H1 (cell line): Measurements from ENCODE around the gene SLITRK3. TPM values are rescaled to one million over a fixed set of nuclear protein-coding genes. Genes with fewer than 3 reads are reported as not detected.

Source experiments
- NANOG ChIP-seq: IDR thresholded peaks from 2 replicates; pipeline ENCODE4 v1.6.1; 2011; ENCODE audit warnings: low read length, low read depth, mild to moderate bottlenecking, inconsistent platforms; ENCODE audit not compliant: insufficient read depth, poor library complexity, severe bottlenecking
- SIRT6 ChIP-seq: IDR thresholded peaks from one replicate; pipeline ENCODE4 v1.7.1; 2012; ENCODE audit warnings: low read length, inconsistent platforms
- SUZ12 ChIP-seq: fragments of 200-600 bp; sonication (generic); IDR thresholded peaks from 2 replicates; pipeline ENCODE4 v1.6.1; 2012; ENCODE audit warnings: mild to moderate bottlenecking, inconsistent platforms, low read length, moderate library complexity, mixed read lengths
- TBP ChIP-seq: IDR thresholded peaks from 2 replicates; pipeline ENCODE4 v1.6.1; 2011; ENCODE audit warnings: low read depth, low read length, improper control_type of control experiment
- polyA plus RNA-seq, 7 experiments: library from polyadenylated mRNA; depleted of rRNA in 3 of 7; stranded (reverse) in 5 of 7; unstranded in 2 of 7; fragments of >200 nt in 5 of 7; fragments of 200-250 nt in 2 of 7; gene quantifications; 1 replicate in 5 of 7; 2 replicates in 1 of 7; 4 replicates in 1 of 7; pipeline versions ENCODE4 v1.2.1 to v1.2.3, GENCODE V29; 2011 to 2013; ENCODE audit warnings: missing spikeins in 2 of 7, mixed read lengths in 2 of 7
- total RNA-seq: library from RNA; stranded (reverse); fragmentation: NEBNext Ultra II Directional; extraction: Animal tissue kit (Norgen Biotek cat#: 25700); gene quantifications from 2 replicates; pipeline ENCODE4 v1.2.1, GENCODE V29; 2021
- TF ChIP-seq, protein P1 (sequence below): fragments of 300-600 bp; sonication (generic); IDR thresholded peaks from 2 replicates; pipeline ENCODE4 v1.7.1; 2012; ENCODE audit warnings: low read length, moderate library complexity, mild to moderate bottlenecking, inconsistent platforms; ENCODE audit not compliant: insufficient replicate concordance
- TF ChIP-seq, protein P2 (sequence below), 3 experiments: IDR thresholded peaks; 1 replicate in 2 of 3; 2 replicates in 1 of 3; pipeline versions ENCODE4 v1.5.1 to v1.6.1; 2011; ENCODE audit warnings: low read length in 3 of 3, mild to moderate bottlenecking in 3 of 3, inconsistent platforms in 2 of 3, low read depth in 1 of 3, moderate library complexity in 1 of 3; ENCODE audit not compliant: insufficient read depth in 1 of 3; ENCODE audit errors: control extremely low read depth in 1 of 3

Gene SLITRK3
- total and polyA plus RNA-seq, 2 of the 8 experiments (the other 6 are each of a cell fraction or from before 2014, with no cell fraction given): 0.71 to 3.4 TPM

DNA sequence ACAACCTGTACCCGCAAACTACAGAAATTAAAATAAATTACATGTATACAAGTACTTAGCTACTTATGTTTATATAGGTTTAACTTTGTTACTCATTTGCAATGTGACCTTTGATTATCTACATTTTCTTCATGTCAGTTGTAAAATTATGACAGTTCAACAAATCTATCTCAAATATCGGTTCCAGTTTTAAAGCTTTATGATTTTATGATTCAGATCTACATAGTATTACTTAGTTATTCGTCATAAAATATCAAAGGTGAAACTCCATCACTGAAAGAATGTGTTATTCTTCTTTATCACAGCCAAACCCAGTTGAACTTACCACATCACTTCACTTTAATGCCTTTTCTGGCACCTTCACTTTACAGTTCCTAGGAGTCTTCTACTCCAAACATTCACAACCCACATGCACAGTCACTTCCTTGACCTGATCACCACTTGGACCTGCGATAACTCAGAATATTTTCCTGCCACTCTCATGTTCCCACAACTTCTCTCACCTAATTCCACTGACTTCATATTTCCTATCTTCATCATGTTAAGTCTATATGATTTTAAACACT, 47.2 kb downstream of the SLITRK3 start (continued):
- TF ChIP-seq, protein P1, sequence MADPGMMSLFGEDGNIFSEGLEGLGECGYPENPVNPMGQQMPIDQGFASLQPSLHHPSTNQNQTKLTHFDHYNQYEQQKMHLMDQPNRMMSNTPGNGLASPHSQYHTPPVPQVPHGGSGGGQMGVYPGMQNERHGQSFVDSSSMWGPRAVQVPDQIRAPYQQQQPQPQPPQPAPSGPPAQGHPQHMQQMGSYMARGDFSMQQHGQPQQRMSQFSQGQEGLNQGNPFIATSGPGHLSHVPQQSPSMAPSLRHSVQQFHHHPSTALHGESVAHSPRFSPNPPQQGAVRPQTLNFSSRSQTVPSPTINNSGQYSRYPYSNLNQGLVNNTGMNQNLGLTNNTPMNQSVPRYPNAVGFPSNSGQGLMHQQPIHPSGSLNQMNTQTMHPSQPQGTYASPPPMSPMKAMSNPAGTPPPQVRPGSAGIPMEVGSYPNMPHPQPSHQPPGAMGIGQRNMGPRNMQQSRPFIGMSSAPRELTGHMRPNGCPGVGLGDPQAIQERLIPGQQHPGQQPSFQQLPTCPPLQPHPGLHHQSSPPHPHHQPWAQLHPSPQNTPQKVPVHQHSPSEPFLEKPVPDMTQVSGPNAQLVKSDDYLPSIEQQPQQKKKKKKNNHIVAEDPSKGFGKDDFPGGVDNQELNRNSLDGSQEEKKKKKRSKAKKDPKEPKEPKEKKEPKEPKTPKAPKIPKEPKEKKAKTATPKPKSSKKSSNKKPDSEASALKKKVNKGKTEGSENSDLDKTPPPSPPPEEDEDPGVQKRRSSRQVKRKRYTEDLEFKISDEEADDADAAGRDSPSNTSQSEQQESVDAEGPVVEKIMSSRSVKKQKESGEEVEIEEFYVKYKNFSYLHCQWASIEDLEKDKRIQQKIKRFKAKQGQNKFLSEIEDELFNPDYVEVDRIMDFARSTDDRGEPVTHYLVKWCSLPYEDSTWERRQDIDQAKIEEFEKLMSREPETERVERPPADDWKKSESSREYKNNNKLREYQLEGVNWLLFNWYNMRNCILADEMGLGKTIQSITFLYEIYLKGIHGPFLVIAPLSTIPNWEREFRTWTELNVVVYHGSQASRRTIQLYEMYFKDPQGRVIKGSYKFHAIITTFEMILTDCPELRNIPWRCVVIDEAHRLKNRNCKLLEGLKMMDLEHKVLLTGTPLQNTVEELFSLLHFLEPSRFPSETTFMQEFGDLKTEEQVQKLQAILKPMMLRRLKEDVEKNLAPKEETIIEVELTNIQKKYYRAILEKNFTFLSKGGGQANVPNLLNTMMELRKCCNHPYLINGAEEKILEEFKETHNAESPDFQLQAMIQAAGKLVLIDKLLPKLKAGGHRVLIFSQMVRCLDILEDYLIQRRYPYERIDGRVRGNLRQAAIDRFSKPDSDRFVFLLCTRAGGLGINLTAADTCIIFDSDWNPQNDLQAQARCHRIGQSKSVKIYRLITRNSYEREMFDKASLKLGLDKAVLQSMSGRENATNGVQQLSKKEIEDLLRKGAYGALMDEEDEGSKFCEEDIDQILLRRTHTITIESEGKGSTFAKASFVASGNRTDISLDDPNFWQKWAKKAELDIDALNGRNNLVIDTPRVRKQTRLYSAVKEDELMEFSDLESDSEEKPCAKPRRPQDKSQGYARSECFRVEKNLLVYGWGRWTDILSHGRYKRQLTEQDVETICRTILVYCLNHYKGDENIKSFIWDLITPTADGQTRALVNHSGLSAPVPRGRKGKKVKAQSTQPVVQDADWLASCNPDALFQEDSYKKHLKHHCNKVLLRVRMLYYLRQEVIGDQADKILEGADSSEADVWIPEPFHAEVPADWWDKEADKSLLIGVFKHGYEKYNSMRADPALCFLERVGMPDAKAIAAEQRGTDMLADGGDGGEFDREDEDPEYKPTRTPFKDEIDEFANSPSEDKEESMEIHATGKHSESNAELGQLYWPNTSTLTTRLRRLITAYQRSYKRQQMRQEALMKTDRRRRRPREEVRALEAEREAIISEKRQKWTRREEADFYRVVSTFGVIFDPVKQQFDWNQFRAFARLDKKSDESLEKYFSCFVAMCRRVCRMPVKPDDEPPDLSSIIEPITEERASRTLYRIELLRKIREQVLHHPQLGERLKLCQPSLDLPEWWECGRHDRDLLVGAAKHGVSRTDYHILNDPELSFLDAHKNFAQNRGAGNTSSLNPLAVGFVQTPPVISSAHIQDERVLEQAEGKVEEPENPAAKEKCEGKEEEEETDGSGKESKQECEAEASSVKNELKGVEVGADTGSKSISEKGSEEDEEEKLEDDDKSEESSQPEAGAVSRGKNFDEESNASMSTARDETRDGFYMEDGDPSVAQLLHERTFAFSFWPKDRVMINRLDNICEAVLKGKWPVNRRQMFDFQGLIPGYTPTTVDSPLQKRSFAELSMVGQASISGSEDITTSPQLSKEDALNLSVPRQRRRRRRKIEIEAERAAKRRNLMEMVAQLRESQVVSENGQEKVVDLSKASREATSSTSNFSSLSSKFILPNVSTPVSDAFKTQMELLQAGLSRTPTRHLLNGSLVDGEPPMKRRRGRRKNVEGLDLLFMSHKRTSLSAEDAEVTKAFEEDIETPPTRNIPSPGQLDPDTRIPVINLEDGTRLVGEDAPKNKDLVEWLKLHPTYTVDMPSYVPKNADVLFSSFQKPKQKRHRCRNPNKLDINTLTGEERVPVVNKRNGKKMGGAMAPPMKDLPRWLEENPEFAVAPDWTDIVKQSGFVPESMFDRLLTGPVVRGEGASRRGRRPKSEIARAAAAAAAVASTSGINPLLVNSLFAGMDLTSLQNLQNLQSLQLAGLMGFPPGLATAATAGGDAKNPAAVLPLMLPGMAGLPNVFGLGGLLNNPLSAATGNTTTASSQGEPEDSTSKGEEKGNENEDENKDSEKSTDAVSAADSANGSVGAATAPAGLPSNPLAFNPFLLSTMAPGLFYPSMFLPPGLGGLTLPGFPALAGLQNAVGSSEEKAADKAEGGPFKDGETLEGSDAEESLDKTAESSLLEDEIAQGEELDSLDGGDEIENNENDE: no peak
- TF ChIP-seq TBP (no peak), NANOG (no peak), SUZ12 (no peak), SIRT6 (no peak)
- TF ChIP-seq, protein P2, sequence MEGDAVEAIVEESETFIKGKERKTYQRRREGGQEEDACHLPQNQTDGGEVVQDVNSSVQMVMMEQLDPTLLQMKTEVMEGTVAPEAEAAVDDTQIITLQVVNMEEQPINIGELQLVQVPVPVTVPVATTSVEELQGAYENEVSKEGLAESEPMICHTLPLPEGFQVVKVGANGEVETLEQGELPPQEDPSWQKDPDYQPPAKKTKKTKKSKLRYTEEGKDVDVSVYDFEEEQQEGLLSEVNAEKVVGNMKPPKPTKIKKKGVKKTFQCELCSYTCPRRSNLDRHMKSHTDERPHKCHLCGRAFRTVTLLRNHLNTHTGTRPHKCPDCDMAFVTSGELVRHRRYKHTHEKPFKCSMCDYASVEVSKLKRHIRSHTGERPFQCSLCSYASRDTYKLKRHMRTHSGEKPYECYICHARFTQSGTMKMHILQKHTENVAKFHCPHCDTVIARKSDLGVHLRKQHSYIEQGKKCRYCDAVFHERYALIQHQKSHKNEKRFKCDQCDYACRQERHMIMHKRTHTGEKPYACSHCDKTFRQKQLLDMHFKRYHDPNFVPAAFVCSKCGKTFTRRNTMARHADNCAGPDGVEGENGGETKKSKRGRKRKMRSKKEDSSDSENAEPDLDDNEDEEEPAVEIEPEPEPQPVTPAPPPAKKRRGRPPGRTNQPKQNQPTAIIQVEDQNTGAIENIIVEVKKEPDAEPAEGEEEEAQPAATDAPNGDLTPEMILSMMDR (IDR thresholded peaks at IDR 0.05; ENCODE audit: control extremely low read depth in 1 of 3, insufficient read depth in 1 of 3, low read depth in 1 of 3, low read length in 3 of 3): no peak
